Activated B cell treated with CpG ODN at 0.5 μM for 24 hours (primary cell): ENCODE measurements around the gene TAF4. TPM values are rescaled to one million over a fixed set of nuclear protein-coding genes. Genes with fewer than 3 reads are reported as not detected.
"Not testable (repeated sequence)": the region's sequence is repeated elsewhere in the genome, so short reads cannot be mapped to it uniquely, and the experiment has no call there.

ENCODE experiments used
- ATAC-seq: fragments of 200-7000 bp; cut with Tn5 transposase; one replicate; pipeline ENCODE4 v1.10.0; 2021; ENCODE audit warnings: low read depth, mild to moderate bottlenecking, moderate library complexity
- CTCF ChIA-PET: fragments of 350-600 bp; sonication (Branson Sonifier 250); formaldehyde crosslinking; loops from one replicate; lab custom pipeline; 2021; ENCODE audit warnings: antibody characterized with exemption; lab: Charles Lee
- POLR2A ChIA-PET: fragments of 350-600 bp; sonication (Branson Sonifier 250); formaldehyde crosslinking; loops from one replicate; lab custom pipeline; 2021; ENCODE audit warnings: antibody characterized with exemption; lab: Charles Lee
- DNase-seq: peaks from one replicate; pipeline ENCODE4 v3.0.0; 2022
- H3K27ac Mint-ChIP-seq: one replicate; pipeline ENCODE4 v1.8.0; 2020; ENCODE audit warnings: mixed read lengths
- H3K27me3 Mint-ChIP-seq: one replicate; pipeline ENCODE4 v1.8.0; 2021; ENCODE audit warnings: mixed read lengths
- H3K36me3 Mint-ChIP-seq: one replicate; pipeline ENCODE4 v1.8.0; 2021; ENCODE audit warnings: low read depth, mixed read lengths
- H3K4me1 Mint-ChIP-seq: one replicate; pipeline ENCODE4 v1.8.0; 2021; ENCODE audit warnings: mixed read lengths
- H3K4me3 Mint-ChIP-seq: one replicate; pipeline ENCODE4 v1.8.0; 2020; ENCODE audit warnings: mild to moderate bottlenecking, mixed read lengths
- H3K9me3 Mint-ChIP-seq: one replicate; pipeline ENCODE4 v1.8.0; 2020; ENCODE audit warnings: mixed read lengths
- CTCF ChIP-seq: fragments of 200-600 bp; IDR thresholded peaks from one replicate; pipeline ENCODE4 v1.8.0; 2022; ENCODE audit warnings: antibody characterized with exemption, mild to moderate bottlenecking
- intact Hi-C: fragments of 100-400 bp; cut with micrococcal nuclease; formaldehyde crosslinking; loops from one replicate; pipeline ENCODE4 v1.15.1; 2024
- total RNA-seq: library from RNA; stranded (reverse); gene quantifications from 2 replicates; pipeline ENCODE4 v1.2.3, GENCODE V29; 2022

TAF4 gene
- total RNA-seq, 1 donor from 2014 or later, result 26.9 TPM

- H3K9me3 Mint-ChIP-seq, result no peaks in the 10 kb centered on the region
- intact Hi-C loops, result no loop called here
- no peak overlapping the region for H3K4me3 Mint-ChIP-seq
- DNase-seq (no peak), ATAC-seq (no peak)
- ChIA-PET CTCF (no interaction called here), POLR2A (no interaction called here)
- no peak for TF ChIP-seq CTCF
- H3K4me1 Mint-ChIP-seq, result no peaks in the 10 kb centered on the region
- H3K36me3 Mint-ChIP-seq, result no peaks in the 10 kb centered on the region
- no peak overlapping the region for H3K27ac Mint-ChIP-seq
- peaks cover 6% of the 10 kb centered on the region for H3K27me3 Mint-ChIP-seq
Observed at GRCh38 chr20:62085206-62085605, 19.5 kb upstream of the TAF4 start.

- POLR2A ChIA-PET, H3K36me3 Mint-ChIP-seq, DNase-seq, CTCF ChIA-PET, intact Hi-C loops, H3K4me3 Mint-ChIP-seq, ATAC-seq, H3K27ac Mint-ChIP-seq, H3K4me1 Mint-ChIP-seq, H3K27me3 Mint-ChIP-seq, H3K9me3 Mint-ChIP-seq: not testable (repeated sequence)
Observed at GRCh38 chr20:62084224-62084623, 18.5 kb upstream of the TAF4 start.

DNA sequence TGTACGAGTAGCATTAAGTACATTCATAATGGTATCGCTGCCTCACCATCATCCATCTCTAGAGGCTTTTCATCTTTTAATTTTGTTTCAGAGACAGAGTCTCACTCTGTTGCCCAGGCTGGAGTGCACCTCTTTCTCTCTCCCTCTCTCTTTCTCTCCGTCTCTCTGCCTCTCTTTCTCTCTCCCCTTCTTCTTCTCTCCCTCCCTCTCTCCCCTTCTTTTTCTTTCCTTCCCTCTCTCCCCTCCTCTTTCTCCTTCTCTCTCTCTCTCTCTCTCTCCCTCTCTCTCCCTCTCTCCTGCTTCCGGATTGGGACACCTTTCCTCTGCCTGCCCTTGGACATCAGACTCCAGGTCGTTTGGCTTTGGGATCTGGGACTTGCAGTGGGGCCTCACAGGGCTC is 17.6 kb upstream of the TAF4 start:
- peaks cover 5% of the 10 kb centered on the region for H3K9me3 Mint-ChIP-seq
- intact Hi-C loops, result no loop called here
- ATAC-seq, result no peak
- H3K27me3 Mint-ChIP-seq, result peaks cover 6% of the 10 kb centered on the region
- CTCF ChIA-PET, result no interaction called here
- H3K27ac Mint-ChIP-seq, result no peak overlapping the region
- H3K4me1 Mint-ChIP-seq, result no peaks in the 10 kb centered on the region
- POLR2A ChIA-PET, result no interaction called here
- DNase-seq, result no peak
- no peak for TF ChIP-seq CTCF
- H3K36me3 Mint-ChIP-seq, result no peaks in the 10 kb centered on the region
- H3K4me3 Mint-ChIP-seq, result no peak overlapping the region

DNA sequence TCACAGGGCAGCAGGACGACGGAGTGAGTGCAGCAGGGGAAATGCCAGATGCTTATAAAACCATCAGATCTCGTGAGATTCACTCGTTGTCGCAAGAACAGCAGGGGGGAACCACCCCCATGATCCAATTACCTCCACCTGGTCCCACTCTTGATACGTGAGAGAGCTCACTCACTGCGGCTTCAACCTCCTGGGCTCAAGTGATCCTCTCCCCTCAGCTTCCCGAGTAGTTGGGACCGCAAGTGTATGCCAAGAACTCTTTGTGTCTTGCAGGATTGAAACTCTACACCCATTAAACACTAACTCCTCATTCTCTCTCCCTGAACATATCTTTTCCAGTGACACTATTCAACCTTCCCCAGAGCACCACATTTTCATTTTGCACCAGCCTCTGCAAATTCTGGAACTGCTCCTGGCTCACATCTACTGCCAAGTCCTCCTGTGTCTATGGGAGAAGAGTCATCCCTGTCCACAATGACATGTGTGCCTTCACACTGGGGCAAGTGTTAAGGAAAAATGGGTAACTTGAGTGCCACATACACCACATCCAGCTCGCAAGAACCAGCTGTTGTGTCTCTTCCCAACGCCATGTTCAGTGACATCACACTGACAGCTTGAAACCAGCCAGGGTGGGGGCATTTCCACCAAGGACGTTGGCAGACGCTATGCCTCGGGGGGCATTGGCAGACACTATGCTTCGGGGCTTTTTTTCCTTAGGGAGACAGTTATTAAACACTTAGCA is 14.7 kb upstream of the TAF4 start:
- H3K36me3 Mint-ChIP-seq, result peaks cover 4% of the 10 kb centered on the region
- no peaks in the 10 kb centered on the region for H3K4me1 Mint-ChIP-seq
- ChIA-PET POLR2A (no interaction called here), CTCF (no interaction called here)
- ATAC-seq (no peak), DNase-seq (no peak)
- H3K4me3 Mint-ChIP-seq, result no peak overlapping the region
- H3K27ac Mint-ChIP-seq, result no peak overlapping the region
- peaks cover 16% of the 10 kb centered on the region for H3K9me3 Mint-ChIP-seq
- H3K27me3 Mint-ChIP-seq, result peaks cover 6% of the 10 kb centered on the region
- intact Hi-C loops, result no loop called here
- no peak for TF ChIP-seq CTCF

GRCh38 chr20:62079166-62079565 is 13.5 kb upstream of the TAF4 start:
- DNase-seq (no peak), ATAC-seq (no peak)
- no peak for TF ChIP-seq CTCF
- no peak overlapping the region for H3K4me3 Mint-ChIP-seq
- peaks cover 18% of the 10 kb centered on the region for H3K9me3 Mint-ChIP-seq
- intact Hi-C loops, result no loop called here
- no peaks in the 10 kb centered on the region for H3K4me1 Mint-ChIP-seq
- ChIA-PET CTCF (no interaction called here), POLR2A (no interaction called here)
- H3K36me3 Mint-ChIP-seq, result peaks cover 7% of the 10 kb centered on the region
- no peak overlapping the region for H3K27ac Mint-ChIP-seq
- no peaks in the 10 kb centered on the region for H3K27me3 Mint-ChIP-seq

GRCh38 chr20:62073323-62073722 is 7.6 kb upstream of the TAF4 start:
- no peak for TF ChIP-seq CTCF
- no peak overlapping the region for H3K4me3 Mint-ChIP-seq
- ChIA-PET POLR2A (no interaction called here), CTCF (no interaction called here)
- H3K27ac Mint-ChIP-seq, result no peak overlapping the region
- H3K27me3 Mint-ChIP-seq, result peaks cover 3% of the 10 kb centered on the region
- H3K4me1 Mint-ChIP-seq, result no peaks in the 10 kb centered on the region
- peaks cover 24% of the 10 kb centered on the region for H3K9me3 Mint-ChIP-seq
- DNase-seq (no peak), ATAC-seq (no peak)
- intact Hi-C loops, result no loop called here
- peaks cover 7% of the 10 kb centered on the region for H3K36me3 Mint-ChIP-seq

- Mint-ChIP-seq H3K4me1 (peaks cover 13% of the 10 kb centered on the region), H3K9me3 (peaks cover 16% of the 10 kb centered on the region)
- DNase-seq, CTCF ChIA-PET, H3K4me3 Mint-ChIP-seq, H3K36me3 Mint-ChIP-seq, intact Hi-C loops, H3K27ac Mint-ChIP-seq, H3K27me3 Mint-ChIP-seq, POLR2A ChIA-PET, ATAC-seq: not testable (repeated sequence)
Observed at GRCh38 chr20:62071669-62072430, 6.2 kb upstream of the TAF4 start.
